HG03565 (cell line): ENCODE measurements around the gene DLG1.
A peak's percentile ranks its signal among the peaks of the same experiment; 100 is the strongest.

Source experiments
- ATAC-seq: cut with Tn5 transposase; IDR thresholded peaks from one replicate; pipeline ENCODE4 v1.9.1; 2021; ENCODE audit warnings: mild to moderate bottlenecking, moderate library complexity; ENCODE audit not compliant: unreplicated experiment

Gene DLG1

DNA sequence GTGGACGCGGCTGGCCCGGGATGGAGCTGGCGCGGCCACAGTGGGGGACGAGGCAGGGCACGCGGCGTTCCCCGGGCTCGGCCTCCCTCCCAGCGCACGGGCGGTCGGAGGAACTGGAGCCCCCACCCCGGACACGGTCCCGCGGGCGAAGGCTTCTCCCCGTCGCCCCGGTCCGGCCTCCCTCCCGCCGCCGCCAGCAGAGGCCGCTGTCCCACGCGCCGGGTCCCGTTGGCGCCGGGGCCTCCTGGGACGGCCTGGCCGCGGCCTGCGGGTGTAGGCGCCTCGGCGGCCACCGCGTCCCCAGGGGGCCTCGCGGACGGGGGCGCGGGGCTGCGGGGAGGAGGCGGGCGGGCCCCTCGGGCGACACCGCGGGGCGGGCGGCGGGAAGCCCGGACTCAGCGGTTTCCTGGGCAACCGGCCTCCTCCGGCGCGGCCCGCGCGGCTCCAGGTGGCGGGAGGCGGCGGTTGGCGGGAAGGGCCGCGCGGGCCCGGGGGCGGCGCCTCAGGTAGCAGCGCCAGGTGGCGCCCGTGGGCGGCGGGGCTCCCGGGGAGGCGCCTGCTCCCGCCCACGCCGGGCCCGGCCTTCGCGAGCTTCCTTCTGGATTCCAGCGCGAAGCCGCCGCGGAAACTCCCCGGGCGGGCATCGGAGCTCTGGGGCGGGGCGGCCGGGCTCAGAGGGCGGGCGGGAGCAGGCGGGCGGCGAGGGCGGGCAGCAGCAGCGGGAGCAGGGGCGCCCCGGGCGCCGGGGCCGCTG, 295.5 kb downstream of the DLG1 start:
- peak; percentile 56 for ATAC-seq

- peak; percentile 10 for ATAC-seq
Measured at GRCh38 chr3:197001972-197002700, 296.3 kb downstream of the DLG1 start.

DNA sequence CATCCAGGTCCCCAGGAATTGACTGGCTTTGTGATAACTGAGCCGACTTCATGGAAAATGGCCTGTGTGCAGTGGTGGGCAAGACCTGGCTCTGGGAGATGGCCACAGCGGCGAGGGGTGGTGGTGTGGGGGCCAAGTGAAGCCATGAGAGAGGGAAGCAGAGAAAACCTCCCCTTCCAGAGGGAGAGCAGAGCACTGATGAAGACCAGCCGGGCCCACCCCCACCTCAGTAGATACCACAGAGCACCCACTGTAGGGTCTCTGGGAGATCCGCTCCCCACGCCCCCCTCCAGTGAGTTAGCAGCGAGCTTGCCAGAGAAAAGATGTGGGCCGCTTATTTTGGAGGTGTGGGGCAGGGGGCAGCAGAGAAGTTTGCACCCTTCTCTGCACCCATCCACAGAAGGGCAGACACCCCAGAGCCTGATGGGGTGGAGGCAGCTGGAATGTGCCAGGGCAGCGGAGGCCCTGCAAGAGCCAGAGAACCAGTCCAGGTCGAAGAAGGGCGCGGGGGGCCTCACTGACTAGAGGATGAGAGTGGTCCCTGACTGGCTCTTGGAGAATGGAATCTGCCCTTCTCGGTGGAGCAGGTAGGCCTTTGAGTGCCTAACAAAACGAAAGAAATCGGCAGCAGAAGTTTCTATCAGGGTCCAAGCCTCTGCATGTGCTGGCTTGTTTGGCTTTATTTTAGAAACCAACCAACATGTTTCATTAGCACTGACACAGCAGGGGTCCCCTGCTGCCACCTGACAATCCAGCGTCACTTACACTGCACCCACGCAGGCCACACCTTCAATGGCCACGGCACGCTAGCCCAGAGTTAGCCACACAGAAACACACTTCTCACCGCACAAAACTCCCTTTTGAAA, 297.1 kb downstream of the DLG1 start:
- ATAC-seq: no peak

- ATAC-seq: no peak
Measured at GRCh38 chr3:197000211-197000610, 298.2 kb downstream of the DLG1 start.

DNA sequence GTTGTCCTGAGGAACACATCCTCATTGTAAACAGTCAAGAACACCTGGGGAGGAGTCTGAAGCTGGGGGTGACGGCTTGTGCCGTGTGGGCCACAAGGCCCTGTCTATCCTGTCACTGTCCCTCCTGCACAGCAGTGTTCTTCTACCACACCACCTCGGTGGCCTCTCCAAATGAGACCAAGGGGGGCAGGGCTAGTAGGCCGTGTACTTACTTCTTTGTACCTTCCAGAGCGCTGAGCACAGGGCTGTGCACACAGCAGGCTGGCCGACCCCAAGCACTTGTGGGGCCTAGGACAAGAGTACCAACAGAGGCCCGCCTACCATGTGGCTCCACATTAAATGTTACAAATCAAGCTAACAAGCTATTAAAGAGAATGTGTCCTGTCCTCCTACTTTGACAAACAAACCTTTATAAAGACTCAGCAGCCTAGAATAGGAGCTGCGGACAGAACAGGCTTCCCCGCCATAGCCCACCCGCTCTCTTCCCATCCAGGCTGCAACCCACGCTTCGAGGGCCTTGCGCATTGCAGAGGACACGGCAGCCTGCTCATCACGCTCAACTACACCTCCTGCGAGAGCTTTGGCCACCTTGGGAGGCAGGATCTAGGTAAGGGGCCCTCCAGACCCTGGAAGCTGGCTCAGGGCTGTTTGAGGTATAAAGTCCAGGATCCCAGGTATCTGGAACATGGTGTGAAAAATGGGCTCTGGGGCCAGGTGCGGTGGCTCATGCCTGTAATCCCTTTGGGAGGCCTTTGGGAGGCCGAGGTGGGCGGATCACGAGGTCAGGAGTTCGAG, 299.2 kb downstream of the DLG1 start:
- no peak for ATAC-seq

- no peak for ATAC-seq
Measured at GRCh38 chr3:196997311-196997710, 301.1 kb downstream of the DLG1 start.

DNA sequence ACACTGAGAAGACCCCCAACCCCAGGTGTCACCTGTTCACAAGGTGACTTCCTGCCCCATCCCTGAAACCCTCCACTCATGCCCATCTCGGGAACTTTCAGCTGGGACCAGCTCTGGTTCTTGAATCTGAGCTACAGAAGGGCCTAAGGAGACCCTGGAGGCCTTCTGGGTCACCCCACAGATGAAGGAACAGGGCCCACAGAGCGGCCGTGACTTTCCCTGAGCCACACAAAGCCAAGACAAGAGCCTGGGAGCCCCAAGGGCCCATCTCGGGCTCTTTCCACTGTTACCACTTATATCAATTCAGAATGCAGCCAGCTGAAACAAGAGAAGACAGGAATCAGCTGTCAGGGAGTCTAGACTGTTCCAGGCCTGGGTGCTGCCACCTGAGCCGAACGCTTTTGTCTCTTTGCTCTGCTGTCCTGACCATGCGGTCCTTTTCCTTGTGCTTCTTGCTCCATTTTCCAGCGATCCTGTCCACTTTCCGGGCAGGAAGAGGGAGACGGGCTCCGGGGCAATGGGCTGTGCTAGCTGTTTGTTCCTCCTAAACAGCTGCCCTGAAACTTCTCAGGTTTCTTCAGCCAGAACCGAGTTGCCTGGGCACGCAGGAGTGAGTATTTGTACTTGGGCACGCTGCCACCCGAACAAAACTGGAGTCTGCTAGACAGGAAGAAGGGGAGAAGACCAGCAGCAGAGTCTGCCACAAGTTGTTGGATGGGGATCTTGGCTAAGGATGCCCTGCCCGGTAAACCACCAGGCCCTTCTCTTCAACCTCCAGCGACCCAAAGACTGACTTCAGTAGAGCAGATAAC, 301.8 kb downstream of the DLG1 start:
- no peak for ATAC-seq

- ATAC-seq: no peak
Measured at GRCh38 chr3:196995646-196996355, 302.6 kb downstream of the DLG1 start.

GRCh38 chr3:196995027-196995426, 303.4 kb downstream of the DLG1 start:
- ATAC-seq: no peak

DNA sequence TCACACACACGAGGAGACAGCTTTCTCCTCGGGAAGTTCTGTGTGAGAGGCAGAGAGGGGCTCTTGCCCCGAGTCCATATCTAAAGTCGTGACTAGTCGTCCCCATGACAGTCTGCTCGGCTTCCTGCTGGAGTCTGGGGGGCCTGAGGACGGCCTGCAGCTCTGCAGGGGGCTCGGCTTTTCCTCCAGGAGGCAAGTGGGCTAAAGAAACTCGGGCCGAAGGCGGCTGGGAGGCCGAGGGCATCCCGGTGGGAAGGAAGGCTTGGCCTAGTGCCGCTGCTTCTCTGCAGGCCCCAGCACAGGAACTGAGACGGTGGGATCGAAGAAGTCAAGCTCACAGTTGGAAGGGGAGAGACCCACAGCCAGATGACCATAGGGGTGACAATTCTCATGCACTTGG, 304.4 kb downstream of the DLG1 start:
- no peak for ATAC-seq
